ENCODE results near the gene PLLP. TPM values are rescaled to one million over a fixed set of nuclear protein-coding genes. Genes with fewer than 3 reads are reported as not detected.

The PLLP gene
- total and polyA plus RNA-seq, 2 donors from 2014 or later: 64.4 to 83.8 TPM

- Histone ChIP-seq H3K27me3 (ENCODE audit: control insufficient read depth, insufficient read depth, low read length) (no peaks in the 10 kb centered on the region), H3K36me3 (ENCODE audit: control insufficient read depth in 2 of 3, insufficient read depth in 3 of 3, low read length in 3 of 3) (peaks cover 0 to 4% (median 0%) of the 10 kb centered on the region in 3 donors), H3K4me3 (ENCODE audit: low read length in 3 of 3) (no peak overlapping the region), H3K4me1 (ENCODE audit: control insufficient read depth in 2 of 3, insufficient read depth in 2 of 3, low read depth in 1 of 3, low read length in 3 of 3) (peaks cover 2 to 32% (median 32%) of the 10 kb centered on the region in 3 donors), H3K9ac (ENCODE audit: low read length in 3 of 3) (peak overlapping the region in 1 of 3 donors; percentile 26), H3K9me3 (ENCODE audit: control insufficient read depth in 2 of 3, insufficient read depth in 1 of 3, low read length in 3 of 3) (no peaks in the 10 kb centered on the region), H3K27ac (ENCODE audit: low read depth in 2 of 2, low read length in 2 of 2) (peak overlapping the region; percentile 51 to 60)
- intact Hi-C loops (cut with DNase I): no loop called here
- FAIRE-seq (no peak), DNase-seq (peak in 2 of 5 donors; percentile 34 to 65)
- no peak for TF ChIP-seq CTCF (IDR thresholded peaks at IDR 0.05; ENCODE audit: borderline replicate concordance, extremely low read depth, insufficient read depth)
Observed at GRCh38 chr16:57263541-57264351, 20.7 kb downstream of the PLLP start.

DNA sequence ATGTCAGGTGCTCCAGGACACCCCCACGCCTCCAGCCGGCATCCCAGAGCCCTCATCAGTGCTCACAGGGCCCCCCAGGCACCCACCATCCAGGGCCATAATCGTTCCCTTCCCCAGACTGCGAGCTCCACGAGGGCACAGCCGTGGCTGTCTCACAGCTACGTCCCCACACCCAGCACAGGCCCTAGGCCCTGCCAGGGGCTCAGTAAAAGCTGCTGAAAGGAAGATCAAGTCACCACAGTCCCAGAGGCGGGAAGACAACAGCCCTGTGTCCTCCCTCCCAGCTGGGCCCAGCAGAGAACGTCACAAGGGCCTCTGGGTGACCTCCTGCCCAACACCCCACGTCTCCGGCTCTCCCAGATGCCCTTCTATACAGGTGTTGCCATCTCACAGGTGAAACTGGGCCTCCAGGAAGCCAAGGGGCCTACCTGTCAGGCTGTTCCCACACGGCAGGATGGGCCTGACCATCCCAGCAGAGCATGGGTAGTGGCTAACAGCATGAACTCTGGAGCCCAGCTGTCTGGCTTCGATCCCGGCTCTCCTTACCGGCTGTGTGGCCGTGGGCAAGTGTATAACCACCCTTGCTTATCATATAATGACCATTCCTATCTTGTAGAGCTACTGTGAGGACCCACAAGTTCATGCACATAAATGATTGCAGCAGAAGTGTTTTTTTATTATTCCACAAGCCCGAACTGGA lies 21.5 kb downstream of the PLLP start:
- intact Hi-C loops (cut with DNase I): no loop called here
- Histone ChIP-seq H3K4me3 (ENCODE audit: low read length in 3 of 3) (no peak overlapping the region), H3K27me3 (ENCODE audit: control insufficient read depth, insufficient read depth, low read length) (no peaks in the 10 kb centered on the region), H3K9me3 (ENCODE audit: control insufficient read depth in 2 of 3, insufficient read depth in 1 of 3, low read length in 3 of 3) (no peaks in the 10 kb centered on the region), H3K27ac (ENCODE audit: low read depth in 2 of 2, low read length in 2 of 2) (peak overlapping the region; percentile 60 to 74), H3K4me1 (ENCODE audit: control insufficient read depth in 2 of 3, insufficient read depth in 2 of 3, low read depth in 1 of 3, low read length in 3 of 3) (peaks cover 2 to 29% (median 26%) of the 10 kb centered on the region in 3 donors), H3K9ac (ENCODE audit: low read length in 3 of 3) (peak overlapping the region in 1 of 3 donors; percentile 15), H3K36me3 (ENCODE audit: control insufficient read depth in 2 of 3, insufficient read depth in 3 of 3, low read length in 3 of 3) (peaks cover 0 to 4% (median 0%) of the 10 kb centered on the region in 3 donors)
- DNase-seq (peak in 1 of 5 donors; percentile 61), FAIRE-seq (no peak)
- no peak for TF ChIP-seq CTCF (IDR thresholded peaks at IDR 0.05; ENCODE audit: borderline replicate concordance, extremely low read depth, insufficient read depth)

DNA sequence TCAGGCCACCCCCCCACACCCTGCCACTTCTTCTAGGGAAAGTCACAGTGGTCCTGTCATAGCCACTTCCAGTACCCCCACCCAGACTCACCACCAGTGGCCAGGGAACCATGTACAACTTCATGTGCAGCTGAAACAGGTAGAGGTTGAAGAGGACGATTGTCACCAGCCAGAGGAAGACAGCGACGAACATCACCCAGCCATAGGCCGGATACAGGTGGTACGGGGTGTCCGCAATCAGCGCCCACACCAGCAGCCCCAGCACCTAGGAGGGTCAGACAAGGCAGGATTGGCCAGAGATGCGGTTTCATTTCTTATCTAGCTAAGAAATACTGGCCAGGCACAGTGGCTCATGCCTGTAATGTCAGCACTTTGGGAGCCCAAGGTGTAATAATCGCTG lies 22.7 kb downstream of the PLLP start:
- DNase-seq: peak in 1 of 5 donors; percentile 29
- Histone ChIP-seq H3K36me3 (ENCODE audit: control insufficient read depth in 2 of 3, insufficient read depth in 3 of 3, low read length in 3 of 3) (peaks cover 0 to 8% (median 0%) of the 10 kb centered on the region in 3 donors), H3K27ac (ENCODE audit: low read depth in 2 of 2, low read length in 2 of 2) (no peak overlapping the region)

More for the DNA sequence above, 22.7 kb downstream of the PLLP start:
- TF ChIP-seq CTCF (IDR thresholded peaks at IDR 0.05; ENCODE audit: borderline replicate concordance, extremely low read depth, insufficient read depth): no peak
- Histone ChIP-seq H3K4me1 (ENCODE audit: control insufficient read depth in 2 of 3, insufficient read depth in 2 of 3, low read depth in 1 of 3, low read length in 3 of 3) (peaks cover 0 to 24% (median 17%) of the 10 kb centered on the region in 3 donors), H3K27me3 (ENCODE audit: control insufficient read depth, insufficient read depth, low read length) (no peaks in the 10 kb centered on the region), H3K4me3 (ENCODE audit: low read length in 3 of 3) (no peak overlapping the region), H3K9me3 (ENCODE audit: control insufficient read depth in 2 of 3, insufficient read depth in 1 of 3, low read length in 3 of 3) (no peaks in the 10 kb centered on the region), H3K9ac (ENCODE audit: low read length in 3 of 3) (no peak overlapping the region)
- FAIRE-seq: no peak
- intact Hi-C loops (cut with DNase I): no loop called here

Measured in kidney (tissue), 14 donors.